Loucy (cell line): Measurements from ENCODE around the gene ACOXL.

Experiments
- H2AFZ ChIP-seq: fragments of 200-600 bp; sonication (generic); 2 replicates; pipeline ENCODE4 v1.6.0; 2016; ENCODE audit warnings: antibody characterized with exemption, mild to moderate bottlenecking, low read length, moderate library complexity
- H3F3A ChIP-seq: fragments of 200-600 bp; 2 replicates; pipeline ENCODE4 v1.6.0; 2016; ENCODE audit warnings: antibody characterized with exemption, low read depth, mild to moderate bottlenecking
- H3K27me3 ChIP-seq: fragments of 200-600 bp; sonication (generic); 2 replicates; pipeline ENCODE4 v1.6.1; 2014; ENCODE audit warnings: low read length, mild to moderate bottlenecking; ENCODE audit not compliant: insufficient read depth, poor library complexity, severe bottlenecking
- H3K36me3 ChIP-seq: fragments of 200-600 bp; sonication (generic); 2 replicates; pipeline ENCODE4 v1.6.1; 2016; ENCODE audit warnings: low read length; ENCODE audit not compliant: insufficient read depth
- H3K4me1 ChIP-seq: fragments of 200-600 bp; sonication (generic); 2 replicates; pipeline ENCODE4 v1.5.1; 2014; ENCODE audit warnings: low read length, mild to moderate bottlenecking; ENCODE audit not compliant: insufficient read depth, poor library complexity, severe bottlenecking
- H3K4me2 ChIP-seq: fragments of 200-600 bp; sonication (generic); 2 replicates; pipeline ENCODE4 v1.6.0; 2014; ENCODE audit warnings: antibody characterized with exemption, low read length, low read depth, mild to moderate bottlenecking; ENCODE audit not compliant: poor library complexity, severe bottlenecking
- H3K4me3 ChIP-seq: fragments of 200-600 bp; sonication (generic); 2 replicates; pipeline ENCODE4 v1.5.1; 2014; ENCODE audit warnings: low read length, mild to moderate bottlenecking, mixed read lengths; ENCODE audit not compliant: poor library complexity, severe bottlenecking
- H3K79me2 ChIP-seq: fragments of 200-600 bp; sonication (generic); 2 replicates; pipeline ENCODE4 v1.6.1; 2014; ENCODE audit warnings: low read length; ENCODE audit not compliant: insufficient read depth
- H3K9ac ChIP-seq: fragments of 200-600 bp; sonication (generic); 2 replicates; pipeline ENCODE4 v1.6.0; 2014; ENCODE audit warnings: mild to moderate bottlenecking, low read depth, low read length, moderate library complexity; ENCODE audit not compliant: poor library complexity, severe bottlenecking
- H3K9me2 ChIP-seq: fragments of 200-600 bp; sonication (generic); replicated peaks from 2 replicates; pipeline ENCODE4 v1.6.1; 2016; ENCODE audit warnings: low read depth, low read length, mixed read lengths
- H3K9me3 ChIP-seq: fragments of 200-600 bp; sonication (generic); 2 replicates; pipeline ENCODE4 v1.6.1; 2014; ENCODE audit warnings: mild to moderate bottlenecking, antibody characterized with exemption, low read length, low read depth; ENCODE audit not compliant: insufficient read depth
- H4K20me1 ChIP-seq: fragments of 200-600 bp; sonication (generic); 2 replicates; pipeline ENCODE4 v1.6.0; 2014; ENCODE audit warnings: antibody characterized with exemption, low read length, mild to moderate bottlenecking; ENCODE audit not compliant: insufficient read depth, poor library complexity, severe bottlenecking
- CTCF ChIP-seq: fragments of 200-600 bp; sonication (generic); conservative IDR thresholded peaks from 2 replicates; pipeline ENCODE4 v1.5.1; 2014; ENCODE audit warnings: mild to moderate bottlenecking, antibody characterized with exemption, low read length
- EZH2phosphoT487 ChIP-seq: fragments of 200-600 bp; IDR thresholded peaks from 2 replicates; pipeline ENCODE4 v1.6.1; 2018; ENCODE audit warnings: antibody characterized with exemption, mild to moderate bottlenecking, moderate library complexity, borderline replicate concordance

ACOXL gene

GRCh38 chr2:111030260-111030891 is 298.0 kb downstream of the ACOXL start:
- Histone ChIP-seq H4K20me1 (no peaks in the 10 kb centered on the region), H3K4me2 (peak overlapping the region; percentile 41), H3K79me2 (no peaks in the 10 kb centered on the region), H3F3A (no peaks in the 10 kb centered on the region), H3K36me3 (no peaks in the 10 kb centered on the region), H3K4me3 (peak overlapping the region; percentile 11), H3K9me2 (no peaks in the 10 kb centered on the region), H3K9ac (peak overlapping the region; percentile 38), H3K9me3 (no peaks in the 10 kb centered on the region; the same call in 1 of the 2 replicates), H2AFZ (peak overlapping the region; percentile 41), H3K27me3 (no peaks in the 10 kb centered on the region), H3K4me1 (peaks cover 45% of the 10 kb centered on the region)
- TF ChIP-seq CTCF: no peak
- TF ChIP-seq EZH2phosphoT487: no peak

- H3K4me1 ChIP-seq: peaks cover 49% of the 10 kb centered on the region
- no peaks in the 10 kb centered on the region for H3K27me3 ChIP-seq
- peak overlapping the region; percentile 38 for H3K9ac ChIP-seq
- TF ChIP-seq EZH2phosphoT487 (no peak), CTCF (no peak)
- peak overlapping the region; percentile 41 for H3K4me2 ChIP-seq
- H3K36me3 ChIP-seq: no peaks in the 10 kb centered on the region
- no peaks in the 10 kb centered on the region; the same call in 1 of the 2 replicates for H3K9me3 ChIP-seq
- no peaks in the 10 kb centered on the region for H3K9me2 ChIP-seq
- H3K4me3 ChIP-seq: peak overlapping the region; percentile 11
- H2AFZ ChIP-seq: peak overlapping the region; percentile 41
- H3K79me2 ChIP-seq: no peaks in the 10 kb centered on the region
- no peaks in the 10 kb centered on the region for H4K20me1 ChIP-seq
- H3F3A ChIP-seq: no peaks in the 10 kb centered on the region
Measured at GRCh38 chr2:111030945-111031344, 298.6 kb downstream of the ACOXL start.

DNA sequence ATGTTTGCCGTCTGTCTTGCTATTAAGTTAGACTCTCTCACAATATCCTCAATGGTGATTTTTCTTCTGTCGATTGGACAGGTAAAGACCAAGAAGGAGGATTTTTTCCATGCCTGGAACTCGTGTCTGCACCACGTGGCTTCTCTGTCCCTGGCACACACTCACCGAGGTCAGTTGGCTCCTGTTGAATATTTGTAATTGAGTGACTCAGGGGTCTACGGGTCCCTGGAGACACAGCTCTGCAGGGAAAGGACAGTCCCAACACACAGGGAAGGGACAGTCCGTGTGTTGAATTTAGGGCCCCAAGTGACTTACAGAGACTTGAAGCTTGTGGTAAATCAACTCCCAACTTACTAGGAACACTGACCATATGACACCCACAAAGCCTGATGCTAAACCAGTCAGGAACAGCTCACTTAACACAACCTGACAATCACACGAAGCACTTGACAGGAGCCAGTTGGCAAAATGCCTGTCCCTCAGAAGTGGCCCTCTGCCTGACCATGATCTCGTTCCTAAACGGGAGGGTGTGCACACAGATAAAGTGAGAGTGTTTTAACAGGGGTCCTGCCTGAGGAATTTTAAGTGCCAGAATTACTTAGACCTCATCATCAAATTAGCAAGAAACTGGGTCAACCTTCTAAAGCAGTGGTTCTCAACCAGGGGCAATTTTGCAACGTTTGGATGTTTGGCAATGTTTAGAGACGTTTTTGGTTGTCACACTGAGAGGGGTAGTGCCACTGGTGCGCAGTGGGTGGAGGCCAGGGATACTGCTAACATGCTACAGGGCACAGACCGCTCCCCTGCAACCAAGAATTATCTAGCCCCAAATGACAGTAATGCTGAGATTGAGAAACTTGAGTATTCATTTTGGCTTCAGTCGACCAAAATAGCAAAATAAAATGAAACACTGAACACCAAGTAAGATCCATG is 299.4 kb downstream of the ACOXL start:
- H3F3A ChIP-seq: no peaks in the 10 kb centered on the region
- H4K20me1 ChIP-seq: no peaks in the 10 kb centered on the region
- H3K4me1 ChIP-seq: peaks cover 56% of the 10 kb centered on the region
- H3K9me2 ChIP-seq: no peaks in the 10 kb centered on the region
- H3K27me3 ChIP-seq: no peaks in the 10 kb centered on the region
- H3K9me3 ChIP-seq: no peaks in the 10 kb centered on the region; the same call in 1 of the 2 replicates
- TF ChIP-seq CTCF (no peak), EZH2phosphoT487 (no peak)
- no peaks in the 10 kb centered on the region for H3K36me3 ChIP-seq
- no peaks in the 10 kb centered on the region for H3K79me2 ChIP-seq
- no peak overlapping the region for H3K4me2 ChIP-seq
- no peak overlapping the region for H2AFZ ChIP-seq
- H3K4me3 ChIP-seq: no peak overlapping the region
- no peak overlapping the region for H3K9ac ChIP-seq
